GM12891 (cell line): ENCODE measurements around the gene TK2.

Experiments
- POLR2A ChIP-seq: IDR thresholded peaks from 2 replicates; pipeline ENCODE4 v1.6.1; 2011; ENCODE audit warnings: low read depth, low read length, control low read depth
- SPI1 ChIP-seq: IDR thresholded peaks from 2 replicates; pipeline ENCODE4 v1.6.1; 2011; ENCODE audit warnings: low read depth, low read length, control low read depth
- TAF1 ChIP-seq: IDR thresholded peaks from 2 replicates; pipeline ENCODE4 v1.6.1; 2011; ENCODE audit warnings: low read depth, low read length, control low read depth

DNA sequence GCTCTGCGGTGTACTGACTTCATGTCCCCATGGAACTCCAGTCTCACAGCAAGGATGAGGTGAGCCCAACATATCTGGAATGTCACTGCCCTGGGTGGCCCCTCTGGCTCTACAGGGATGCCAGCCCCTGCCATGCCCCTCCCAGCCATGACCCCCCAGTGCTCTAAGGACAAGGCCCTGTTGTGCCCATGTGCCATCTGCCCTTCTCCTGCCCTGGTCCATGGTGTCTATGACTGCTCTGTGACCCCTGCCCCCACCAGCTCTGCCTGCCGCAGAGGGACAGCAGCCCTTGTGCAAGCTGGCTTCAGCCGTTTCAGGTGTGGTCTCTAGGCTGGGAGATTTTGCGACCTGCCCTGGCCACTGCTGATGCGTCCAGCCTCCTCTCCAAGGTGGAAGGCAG lies 40.3 kb downstream of the TK2 start:
- TF ChIP-seq POLR2A = no peak
- TF ChIP-seq TAF1 = no peak
- no peak for TF ChIP-seq SPI1
